ENCODE measurements around the gene RIMBP2.

The RIMBP2 gene

GRCh38 chr12:130746546-130746945 lies 30.4 kb upstream of the RIMBP2 start:
- H3K4me3 ChIP-seq (ENCODE audit: low read depth, low read length): no peak overlapping the region
- CTCF ChIA-PET: interaction anchor here (1.5 kb wide), 1 partner anchor 699 kb away, joined by 4 read pairs; no protein-coding TSS in a partner anchor
- no peak for DNase-seq (ENCODE audit: low read depth, low spot score)
- no peak for TF ChIP-seq CTCF (IDR thresholded peaks at IDR 0.05; ENCODE audit: insufficient read depth, low read length, missing control alignments)
- POLR2A ChIA-PET: no interaction called here

GRCh38 chr12:130745921-130746320 lies 29.8 kb upstream of the RIMBP2 start:
- no peak for TF ChIP-seq CTCF (IDR thresholded peaks at IDR 0.05; ENCODE audit: insufficient read depth, low read length, missing control alignments)
- POLR2A ChIA-PET: no interaction called here
- CTCF ChIA-PET: interaction anchor here (1.5 kb wide), 1 partner anchor 698 kb away, joined by 4 read pairs; no protein-coding TSS in a partner anchor

GRCh38 chr12:130744274-130744673 lies 28.2 kb upstream of the RIMBP2 start:
- CTCF ChIA-PET: interaction anchor here (1.2 kb wide), 1 partner anchor 9 kb away, joined by 4 read pairs; no protein-coding TSS in a partner anchor
- no peak for TF ChIP-seq CTCF (IDR thresholded peaks at IDR 0.05; ENCODE audit: insufficient read depth, low read length, missing control alignments)
- H3K4me3 ChIP-seq (ENCODE audit: low read depth, low read length): no peak overlapping the region
- POLR2A ChIA-PET: no interaction called here
- no peak for DNase-seq (ENCODE audit: low read depth, low spot score)

More at GRCh38 chr12:130745921-130746320, 29.8 kb upstream of the RIMBP2 start:
- no peak overlapping the region for H3K4me3 ChIP-seq (ENCODE audit: low read depth, low read length)
- no peak for DNase-seq (ENCODE audit: low read depth, low spot score)

GRCh38 chr12:130743606-130744005 lies 27.5 kb upstream of the RIMBP2 start:
- no peak overlapping the region for H3K4me3 ChIP-seq (ENCODE audit: low read depth, low read length)
- no peak for TF ChIP-seq CTCF (IDR thresholded peaks at IDR 0.05; ENCODE audit: insufficient read depth, low read length, missing control alignments)
- CTCF ChIA-PET: interaction anchor here (1.2 kb wide), 1 partner anchor 10 kb away, joined by 4 read pairs; no protein-coding TSS in a partner anchor
- POLR2A ChIA-PET: no interaction called here
- DNase-seq (ENCODE audit: low read depth, low spot score): no peak

GRCh38 chr12:130743176-130743575 lies 27.1 kb upstream of the RIMBP2 start:
- TF ChIP-seq CTCF (IDR thresholded peaks at IDR 0.05; ENCODE audit: insufficient read depth, low read length, missing control alignments): no peak
- DNase-seq (ENCODE audit: low read depth, low spot score): no peak
- CTCF ChIA-PET: no interaction called here
- H3K4me3 ChIP-seq (ENCODE audit: low read depth, low read length): no peak overlapping the region
- POLR2A ChIA-PET: no interaction called here

- POLR2A ChIA-PET: no interaction called here
These were observed 26.6 kb upstream of the RIMBP2 start for GRCh38 chr12:130742716-130743115.

More at GRCh38 chr12:130742716-130743115, 26.6 kb upstream of the RIMBP2 start:
- TF ChIP-seq CTCF (IDR thresholded peaks at IDR 0.05; ENCODE audit: insufficient read depth, low read length, missing control alignments): no peak
- CTCF ChIA-PET: no interaction called here
- no peak overlapping the region for H3K4me3 ChIP-seq (ENCODE audit: low read depth, low read length)
- no peak for DNase-seq (ENCODE audit: low read depth, low spot score)

Data from AG04449 (cell line).